Naive thymus-derived CD8-positive, alpha-beta T cell (primary cell): ENCODE results near the gene SSC5D. TPM values are rescaled to one million over a fixed set of nuclear protein-coding genes. Genes with fewer than 3 reads are reported as not detected.
"Not testable (repeated sequence)": the region's sequence is repeated elsewhere in the genome, so short reads cannot be mapped to it uniquely, and the experiment has no call there.

Experiments
- ATAC-seq, 2 donors: fragments of 150-1000 bp; cut with Tn5 transposase in 1 of 2; sonication (Bioruptor Pico), chemical (Tn5 transposase) in 1 of 2; 1 replicate in 1 of 2; 2 replicates in 1 of 2; pipeline ENCODE4 v1.10.0; 2021; ENCODE audit warnings: mild to moderate bottlenecking in 2 of 2, moderate library complexity in 2 of 2
- POLR2A ChIA-PET: fragments of 350-600 bp; sonication (Branson Sonifier 250); formaldehyde crosslinking; loops from one replicate; lab custom pipeline; 2021; ENCODE audit warnings: antibody characterized with exemption; lab: Charles Lee
- DNase-seq, 10 donors: peaks; one replicate each; pipeline versions ENCODE4 v3.0.0 to v3.0.0-alpha.2; 2020 to 2022
- H3K27ac Mint-ChIP-seq, 10 donors: one replicate each; pipeline ENCODE4 v1.8.0; 2020 to 2022; ENCODE audit warnings: mild to moderate bottlenecking in 10 of 10, mixed read lengths in 10 of 10, moderate library complexity in 4 of 10, inconsistent platforms in 1 of 10
- H3K27me3 Mint-ChIP-seq, 5 donors: one replicate each; pipeline ENCODE4 v1.8.0; 2021 to 2022; ENCODE audit warnings: mixed read lengths in 5 of 5
- H3K36me3 Mint-ChIP-seq, 3 donors: one replicate each; pipeline ENCODE4 v1.8.0; 2020 to 2022; ENCODE audit warnings: mixed read lengths in 3 of 3, mild to moderate bottlenecking in 2 of 3, inconsistent platforms in 1 of 3
- H3K4me1 Mint-ChIP-seq, 4 donors: one replicate each; pipeline ENCODE4 v1.8.0; 2021 to 2022; ENCODE audit warnings: mixed read lengths in 4 of 4
- H3K4me3 Mint-ChIP-seq, 10 donors: one replicate each; pipeline ENCODE4 v1.8.0; 2020 to 2022; ENCODE audit warnings: mild to moderate bottlenecking in 10 of 10, mixed read lengths in 10 of 10, moderate library complexity in 6 of 10, inconsistent platforms in 1 of 10
- H3K9me3 Mint-ChIP-seq, 9 donors: one replicate each; pipeline ENCODE4 v1.8.0; 2020 to 2022; ENCODE audit warnings: mixed read lengths in 9 of 9, mild to moderate bottlenecking in 3 of 9, inconsistent platforms in 1 of 9, moderate library complexity in 1 of 9
- polyA plus RNA-seq, 3 donors: library from polyadenylated mRNA; unstranded; fragments of 300-500 nt; fragmentation: Illumina TruSeq; gene quantifications; one replicate each; pipeline ENCODE4 v1.2.3, GENCODE V29; 2021
- total RNA-seq, 8 experiments: library from RNA in 2 of 8; stranded (reverse) in 2 of 8; gene quantifications; one replicate each; pipeline ENCODE4 v1.2.3 and lab custom pipeline; 2021 to 2026

Gene SSC5D
- total and polyA plus RNA-seq, 5 experiments from 2014 or later, result 0.02 to 1.4 (median 0.72) TPM; not detected in 1

GRCh38 chr19:55493052-55493644 is 4.9 kb downstream of the SSC5D start:
- H3K4me3 Mint-ChIP-seq, result peak overlapping the region in 1 of 10 donors; percentile 21

GRCh38 chr19:55493645-55494171 is 5.5 kb downstream of the SSC5D start:
- H3K9me3 Mint-ChIP-seq, result peaks cover 0 to 1% (median 0%) of the 10 kb centered on the region in 9 donors
- no peak for ATAC-seq
- H3K4me3 Mint-ChIP-seq, result peak overlapping the region in 3 of 10 donors; percentile 73 to 80 (median 76)
- no peaks in the 10 kb centered on the region for H3K36me3 Mint-ChIP-seq
- peak overlapping the region in 1 of 10 donors; percentile 51 for H3K27ac Mint-ChIP-seq
- H3K27me3 Mint-ChIP-seq, result peaks cover 0 to 15% (median 4%) of the 10 kb centered on the region in 5 donors
- H3K4me1 Mint-ChIP-seq, result peaks cover 0 to 6% (median 3%) of the 10 kb centered on the region in 4 donors
- POLR2A ChIA-PET, result interaction anchor here (0.6 to 1.8 kb wide), 3 partner anchors 10 to 56 kb away, joined by 3 to 5 read pairs (median 4); partner anchors contain the start of gene ZNF628
- DNase-seq, result no peak

More at GRCh38 chr19:55493052-55493644, 4.9 kb downstream of the SSC5D start:
- DNase-seq (no peak), ATAC-seq (no peak)
- POLR2A ChIA-PET, result interaction anchor here (0.6 to 1.2 kb wide), 3 partner anchors 9 to 56 kb away, joined by 3 to 5 read pairs (median 4); partner anchors contain the start of gene ZNF628
- H3K27ac Mint-ChIP-seq, result peak overlapping the region in 2 of 10 donors; percentile 11 to 18
- peaks cover 0 to 6% (median 3%) of the 10 kb centered on the region in 4 donors for H3K4me1 Mint-ChIP-seq
- no peaks in the 10 kb centered on the region for H3K36me3 Mint-ChIP-seq
- H3K27me3 Mint-ChIP-seq, result peaks cover 0 to 15% (median 4%) of the 10 kb centered on the region in 5 donors
- peaks cover 0 to 1% (median 0%) of the 10 kb centered on the region in 9 donors for H3K9me3 Mint-ChIP-seq

- H3K4me3 Mint-ChIP-seq, result peak overlapping the region; percentile 60 to 85 (median 76)
- POLR2A ChIA-PET, result interaction anchor here (0.6 to 1.8 kb wide), 4 partner anchors 11 to 235 kb away, joined by 3 to 5 read pairs (median 4); partner anchors contain the start of gene ZNF628
- H3K36me3 Mint-ChIP-seq, result no peaks in the 10 kb centered on the region
These were observed 6.0 kb downstream of the SSC5D start for GRCh38 chr19:55494172-55494761.

GRCh38 chr19:55495646-55496349 is 7.6 kb downstream of the SSC5D start:
- H3K9me3 Mint-ChIP-seq, result peaks cover 0 to 1% (median 0%) of the 10 kb centered on the region in 9 donors
- H3K36me3 Mint-ChIP-seq, result no peaks in the 10 kb centered on the region
- ATAC-seq, result no peak
- H3K4me3 Mint-ChIP-seq, result no peak overlapping the region
- no peak overlapping the region for H3K27ac Mint-ChIP-seq
- peaks cover 0 to 6% (median 3%) of the 10 kb centered on the region in 4 donors for H3K4me1 Mint-ChIP-seq
- no peak for DNase-seq
- H3K27me3 Mint-ChIP-seq, result peaks cover 0 to 13% (median 4%) of the 10 kb centered on the region in 5 donors
- POLR2A ChIA-PET, result interaction anchor here (0.7 kb wide), 1 partner anchor 36 kb away, joined by 3 read pairs; no protein-coding TSS in a partner anchor

More at GRCh38 chr19:55494172-55494761, 6.0 kb downstream of the SSC5D start:
- Mint-ChIP-seq H3K9me3 (peaks cover 0 to 1% (median 0%) of the 10 kb centered on the region in 9 donors), H3K27ac (peak overlapping the region in 3 of 10 donors; percentile 51 to 77 (median 56)), H3K27me3 (peaks cover 0 to 15% (median 4%) of the 10 kb centered on the region in 5 donors), H3K4me1 (peaks cover 0 to 6% (median 3%) of the 10 kb centered on the region in 4 donors)
- ATAC-seq, result peak; percentile 62 to 82
- DNase-seq, result no peak

GRCh38 chr19:55496820-55497219 is 8.6 kb downstream of the SSC5D start:
- H3K9me3 Mint-ChIP-seq, H3K4me1 Mint-ChIP-seq, POLR2A ChIA-PET, DNase-seq, ATAC-seq, H3K36me3 Mint-ChIP-seq, H3K4me3 Mint-ChIP-seq, H3K27ac Mint-ChIP-seq: not testable (repeated sequence)
- H3K27me3 Mint-ChIP-seq, result peaks cover 0 to 11% (median under 1%) of the 10 kb centered on the region in 5 donors

GRCh38 chr19:55497763-55498162 is 9.5 kb downstream of the SSC5D start:
- H3K27me3 Mint-ChIP-seq, result peaks cover 0 to 7% (median 0%) of the 10 kb centered on the region in 5 donors
- DNase-seq, result no peak
- no peaks in the 10 kb centered on the region for H3K36me3 Mint-ChIP-seq
- no peak for ATAC-seq
- POLR2A ChIA-PET, result no interaction called here
- no peak overlapping the region for H3K4me3 Mint-ChIP-seq
- no peak overlapping the region for H3K27ac Mint-ChIP-seq
- H3K4me1 Mint-ChIP-seq, result peaks cover 5 to 6% (median 6%) of the 10 kb centered on the region in 4 donors
- no peaks in the 10 kb centered on the region for H3K9me3 Mint-ChIP-seq

GRCh38 chr19:55498246-55498840 is 10.1 kb downstream of the SSC5D start:
- DNase-seq, result no peak
- no peak for ATAC-seq
- Mint-ChIP-seq H3K27me3 (peaks cover 0 to 2% (median 0%) of the 10 kb centered on the region in 5 donors), H3K4me1 (peaks cover 5 to 9% (median 9%) of the 10 kb centered on the region in 4 donors), H3K36me3 (no peaks in the 10 kb centered on the region), H3K9me3 (no peaks in the 10 kb centered on the region), H3K4me3 (no peak overlapping the region), H3K27ac (no peak overlapping the region)
- POLR2A ChIA-PET, result interaction anchor here (1.3 kb wide), 1 partner anchor 30 kb away, joined by 4 read pairs; no protein-coding TSS in a partner anchor

- no peaks in the 10 kb centered on the region for H3K27me3 Mint-ChIP-seq
- H3K4me3 Mint-ChIP-seq, result no peak overlapping the region
- H3K27ac Mint-ChIP-seq, result no peak overlapping the region
- no peaks in the 10 kb centered on the region for H3K9me3 Mint-ChIP-seq
- no peaks in the 10 kb centered on the region for H3K36me3 Mint-ChIP-seq
- DNase-seq, result no peak
- peaks cover 11 to 15% (median 13%) of the 10 kb centered on the region in 4 donors for H3K4me1 Mint-ChIP-seq
- ATAC-seq, result no peak
- POLR2A ChIA-PET, result no interaction called here
These were observed 12.2 kb downstream of the SSC5D start for GRCh38 chr19:55500368-55500952.

- Mint-ChIP-seq H3K9me3 (no peaks in the 10 kb centered on the region), H3K27me3 (peaks cover 0 to 1% (median 0%) of the 10 kb centered on the region in 5 donors), H3K4me3 (peak overlapping the region in 5 of 10 donors; percentile 34 to 62 (median 45)), H3K4me1 (peaks cover 11 to 15% (median 13%) of the 10 kb centered on the region in 4 donors), H3K27ac (peak overlapping the region in 5 of 10 donors; percentile 21 to 84 (median 53)), H3K36me3 (no peaks in the 10 kb centered on the region)
- no peak for ATAC-seq
- DNase-seq, result no peak
- POLR2A ChIA-PET, result interaction anchor here (1.9 kb wide), 1 partner anchor 95 kb away, joined by 9 read pairs; the partner anchor contains the start of gene UBE2S
These were observed 14.1 kb downstream of the SSC5D start for GRCh38 chr19:55502197-55502952.

GRCh38 chr19:55503157-55503501 is 14.9 kb downstream of the SSC5D start:
- Mint-ChIP-seq H3K27me3 (peaks cover 0 to 6% (median 1%) of the 10 kb centered on the region in 5 donors), H3K9me3 (no peaks in the 10 kb centered on the region), H3K27ac (peak overlapping the region in 9 of 10 donors; percentile 43 to 92 (median 82)), H3K4me3 (peak overlapping the region; percentile 77 to 90 (median 84)), H3K4me1 (peaks cover 11 to 15% (median 13%) of the 10 kb centered on the region in 4 donors), H3K36me3 (no peaks in the 10 kb centered on the region)
- POLR2A ChIA-PET, result interaction anchor here (0.7 to 1.9 kb wide), 8 partner anchors 18 to 362 kb away, joined by 3 to 16 read pairs (median 6); partner anchors contain the start of genes ISOC2, NAT14, SYT5 and TMEM238
- no peak for DNase-seq
- ATAC-seq, result no peak
